DOHH2 (cell line): ENCODE data around the gene CRELD1.

Source experiments
- CTCF ChIP-seq: fragments of 200-600 bp; sonication (generic); IDR thresholded peaks from one replicate; pipeline ENCODE4 v1.5.1; 2014; ENCODE audit warnings: antibody characterized with exemption, mild to moderate bottlenecking, low read depth, low read length; ENCODE audit not compliant: poor library complexity, severe bottlenecking
- EZH2phosphoT487 ChIP-seq: fragments of 200-600 bp; sonication (generic); IDR thresholded peaks from 2 replicates; pipeline ENCODE4 v1.6.1; 2017; ENCODE audit warnings: borderline replicate concordance, mild to moderate bottlenecking, antibody characterized with exemption, low read length, moderate library complexity, mixed read lengths

GRCh38 chr3:9934993-9935392, 1.4 kb downstream of the CRELD1 start:
- no peak for TF ChIP-seq CTCF
- TF ChIP-seq EZH2phosphoT487: no peak
